Neuronal stem cell (in vitro differentiated cells): Measurements from ENCODE around the gene SLC39A11.

Experiments
- DNase-seq: peaks from one replicate; pipeline ENCODE4 v3.0.0-alpha.2; 2013; ENCODE audit warnings: low spot score
- H2AFZ ChIP-seq: one replicate; pipeline ENCODE4 v1.6.1; 2013; ENCODE audit warnings: mild to moderate bottlenecking, low read length, inconsistent platforms
- H2AK5ac ChIP-seq: 2 replicates; pipeline ENCODE4 v1.6.1; 2013; ENCODE audit warnings: low read depth, mild to moderate bottlenecking, inconsistent platforms, low read length, moderate library complexity, mixed read lengths
- H2BK120ac ChIP-seq: 2 replicates; pipeline ENCODE4 v1.6.1; 2013; ENCODE audit warnings: low read depth, mild to moderate bottlenecking, inconsistent platforms, low read length, moderate library complexity, mixed read lengths
- H2BK12ac ChIP-seq: one replicate; pipeline ENCODE4 v1.6.1; 2013; ENCODE audit warnings: low read length, inconsistent platforms
- H2BK15ac ChIP-seq: 2 replicates; pipeline ENCODE4 v1.6.1; 2013; ENCODE audit warnings: mild to moderate bottlenecking, low read length, inconsistent platforms, mixed read lengths
- H2BK5ac ChIP-seq: one replicate; pipeline ENCODE4 v1.6.1; 2013; ENCODE audit warnings: inconsistent platforms, mild to moderate bottlenecking, low read length, moderate library complexity
- H3K14ac ChIP-seq: one replicate; pipeline ENCODE4 v1.6.1; 2013; ENCODE audit warnings: low read length, inconsistent platforms
- H3K18ac ChIP-seq: 2 replicates; pipeline ENCODE4 v1.6.1; 2013; ENCODE audit warnings: low read length, inconsistent platforms
- H3K23ac ChIP-seq: 2 replicates; pipeline ENCODE4 v1.6.1; 2013; ENCODE audit warnings: low read depth, mild to moderate bottlenecking, mixed read lengths, low read length, inconsistent platforms; ENCODE audit not compliant: poor library complexity
- H3K27ac ChIP-seq: replicated peaks from 3 replicates; pipeline ENCODE4 v1.5.1; 2013; ENCODE audit warnings: low read length, inconsistent platforms
- H3K27me3 ChIP-seq, 3 experiments: 2 replicates each; pipeline ENCODE4 v1.6.1; 2013; ENCODE audit warnings: low read length in 3 of 3, mild to moderate bottlenecking in 2 of 3, inconsistent platforms in 1 of 3, low read depth in 1 of 3, mixed read lengths in 1 of 3, moderate library complexity in 1 of 3; ENCODE audit not compliant: control insufficient read depth in 3 of 3, insufficient read depth in 3 of 3
- H3K36me3 ChIP-seq, 2 donors: replicated peaks in 1 of 2; 2 replicates each; pipeline ENCODE4 v1.6.1; 2013; ENCODE audit warnings: low read length in 2 of 2; ENCODE audit not compliant: control insufficient read depth in 2 of 2, insufficient read depth in 2 of 2
- H3K4ac ChIP-seq: 2 replicates; pipeline ENCODE4 v1.6.1; 2013; ENCODE audit warnings: inconsistent platforms, mild to moderate bottlenecking, low read length, moderate library complexity
- H3K4me1 ChIP-seq, 2 donors: 1 replicate in 1 of 2; 2 replicates in 1 of 2; pipeline ENCODE4 v1.6.1; 2013; ENCODE audit warnings: low read length in 2 of 2, low read depth in 1 of 2; ENCODE audit not compliant: control insufficient read depth in 2 of 2, insufficient read depth in 1 of 2
- H3K4me2 ChIP-seq: one replicate; pipeline ENCODE4 v1.6.1; 2013; ENCODE audit warnings: mild to moderate bottlenecking, low read length, inconsistent platforms; ENCODE audit not compliant: insufficient read depth, poor library complexity, severe bottlenecking
- H3K4me3 ChIP-seq, 2 donors: 2 replicates each; pipeline ENCODE4 v1.5.1; 2013; ENCODE audit warnings: low read length in 2 of 2, mild to moderate bottlenecking in 2 of 2, inconsistent platforms in 1 of 2, moderate library complexity in 1 of 2
- H3K79me1 ChIP-seq: one replicate; pipeline ENCODE4 v1.6.1; 2013; ENCODE audit warnings: low read depth, mild to moderate bottlenecking, inconsistent platforms, low read length, moderate library complexity
- H3K9ac ChIP-seq: one replicate; pipeline ENCODE4 v1.6.1; 2013; ENCODE audit warnings: mild to moderate bottlenecking, low read depth, low read length, inconsistent platforms; ENCODE audit not compliant: poor library complexity
- H3K9me3 ChIP-seq, 2 donors: replicated peaks in 1 of 2; 2 replicates each; pipeline versions ENCODE3 to v1.6.1; 2013; ENCODE audit warnings: low read length in 2 of 2, mild to moderate bottlenecking in 2 of 2, inconsistent platforms in 1 of 2, low read depth in 1 of 2, mixed read lengths in 1 of 2, moderate library complexity in 1 of 2; ENCODE audit not compliant: control insufficient read depth in 2 of 2, insufficient read depth in 1 of 2
- H4K8ac ChIP-seq: one replicate; pipeline ENCODE4 v1.6.1; 2013; ENCODE audit warnings: low read depth, mild to moderate bottlenecking, inconsistent platforms, low read length, moderate library complexity
- H4K91ac ChIP-seq: one replicate; pipeline ENCODE4 v1.6.1; 2013; ENCODE audit warnings: low read length, low read depth, mild to moderate bottlenecking, inconsistent platforms; ENCODE audit not compliant: poor library complexity
- WGBS, 2 donors: extraction: QIAGEN DNeasy Blood & Tissue Kit; methylation state at CpG; one replicate each; pipeline ENCODE4 v1.1.7; 2013; ENCODE audit warnings: missing lambda C conversion rate in 2 of 2, mixed read lengths in 1 of 2; ENCODE audit not compliant: insufficient read length in 2 of 2, insufficient replicate concordance in 1 of 2; ENCODE audit errors: extremely low coverage in 2 of 2; 5-methylcytosine and 5-hydroxymethylcytosine counted together

SLC39A11 gene

GRCh38 chr17:72810991-72811508, 281.4 kb downstream of the SLC39A11 start:
- no peak for DNase-seq
- Histone ChIP-seq H2BK5ac (no peak overlapping the region), H4K8ac (no peak overlapping the region), H4K91ac (no peak overlapping the region), H3K4me2 (no peak overlapping the region), H3K14ac (no peak overlapping the region), H3K9ac (no peak overlapping the region), H3K9me3 (peaks cover 0 to 5% of the 10 kb centered on the region in 2 donors), H2AK5ac (no peak overlapping the region), H3K27ac (no peak overlapping the region), H3K27me3 (no peaks in the 10 kb centered on the region), H3K36me3 (no peaks in the 10 kb centered on the region), H3K79me1 (no peaks in the 10 kb centered on the region), H3K4me1 (no peaks in the 10 kb centered on the region), H2BK15ac (no peak overlapping the region), H2AFZ (no peak overlapping the region), H2BK120ac (no peak overlapping the region), H3K23ac (no peak overlapping the region), H2BK12ac (no peak overlapping the region), H3K18ac (no peak overlapping the region), H3K4ac (no peak overlapping the region), H3K4me3 (no peak overlapping the region)
- no CpG with 5 or more reads among the region's 1 CpG for WGBS, 2 donors

- H2BK15ac ChIP-seq = no peak overlapping the region
- no CpG with 5 or more reads among the region's 5 CpGs for WGBS, 2 donors
- peaks cover 0 to 2% of the 10 kb centered on the region in 2 donors for H3K4me1 ChIP-seq
- H2AK5ac ChIP-seq = no peak overlapping the region
- no peak overlapping the region for H3K9ac ChIP-seq
- no peak overlapping the region for H3K14ac ChIP-seq
- H3K9me3 ChIP-seq = peaks cover 0 to 2% of the 10 kb centered on the region in 2 donors
- H2AFZ ChIP-seq = no peak overlapping the region
- no peak overlapping the region for H3K4me2 ChIP-seq
- H2BK120ac ChIP-seq = no peak overlapping the region
- no peak overlapping the region for H3K27ac ChIP-seq
- no peak overlapping the region for H3K4ac ChIP-seq
- H3K23ac ChIP-seq = no peak overlapping the region
- no peak for DNase-seq
- H2BK12ac ChIP-seq = no peak overlapping the region
- H3K79me1 ChIP-seq = no peaks in the 10 kb centered on the region
- no peak overlapping the region for H2BK5ac ChIP-seq
- no peaks in the 10 kb centered on the region for H3K36me3 ChIP-seq
- no peak overlapping the region for H4K91ac ChIP-seq
- H3K18ac ChIP-seq = no peak overlapping the region
- no peak overlapping the region for H4K8ac ChIP-seq
- no peak overlapping the region for H3K4me3 ChIP-seq
- no peaks in the 10 kb centered on the region for H3K27me3 ChIP-seq
These were observed 286.5 kb downstream of the SLC39A11 start for GRCh38 chr17:72806011-72806410.

GRCh38 chr17:72804949-72805707, 287.4 kb downstream of the SLC39A11 start:
- no peak overlapping the region for H3K4me2 ChIP-seq
- no peak overlapping the region for H3K4ac ChIP-seq
- no peak overlapping the region for H2AK5ac ChIP-seq
- no peaks in the 10 kb centered on the region for H3K9me3 ChIP-seq
- H3K23ac ChIP-seq = no peak overlapping the region
- peaks cover 0 to 2% of the 10 kb centered on the region in 2 donors for H3K4me1 ChIP-seq
- no peak overlapping the region for H3K14ac ChIP-seq
- no peak overlapping the region for H2BK5ac ChIP-seq
- DNase-seq = no peak
- no peak overlapping the region for H4K8ac ChIP-seq
- H2BK120ac ChIP-seq = no peak overlapping the region
- H2BK12ac ChIP-seq = no peak overlapping the region
- H3K18ac ChIP-seq = no peak overlapping the region
- H3K79me1 ChIP-seq = no peaks in the 10 kb centered on the region
- H3K36me3 ChIP-seq = no peaks in the 10 kb centered on the region
- no peak overlapping the region for H2AFZ ChIP-seq
- H4K91ac ChIP-seq = no peak overlapping the region
- H3K27me3 ChIP-seq = no peaks in the 10 kb centered on the region
- no peak overlapping the region for H3K9ac ChIP-seq
- no peak overlapping the region for H3K27ac ChIP-seq
- H2BK15ac ChIP-seq = no peak overlapping the region
- no CpG with 5 or more reads among the region's 9 CpGs for WGBS, 2 donors
- H3K4me3 ChIP-seq = peak overlapping the region in 1 of 2 donors; percentile 63

- peaks cover 0 to 7% of the 10 kb centered on the region in 2 donors for H3K9me3 ChIP-seq
- H4K8ac ChIP-seq = no peak overlapping the region
- H3K79me1 ChIP-seq = no peaks in the 10 kb centered on the region
- no peak for DNase-seq
- no peak overlapping the region for H3K14ac ChIP-seq
- H2BK15ac ChIP-seq = no peak overlapping the region
- no peak overlapping the region for H2BK12ac ChIP-seq
- H3K9ac ChIP-seq = no peak overlapping the region
- no peak overlapping the region for H3K18ac ChIP-seq
- no CpG with 5 or more reads among the region's 8 CpGs for WGBS, 2 donors
- H3K27ac ChIP-seq = no peak overlapping the region
- H3K4ac ChIP-seq = no peak overlapping the region
- no peak overlapping the region for H3K23ac ChIP-seq
- H3K4me3 ChIP-seq = no peak overlapping the region
- H3K4me1 ChIP-seq = peaks cover 0 to 2% of the 10 kb centered on the region in 2 donors
- H4K91ac ChIP-seq = no peak overlapping the region
- no peak overlapping the region for H3K4me2 ChIP-seq
- H2AFZ ChIP-seq = no peak overlapping the region
- no peaks in the 10 kb centered on the region for H3K27me3 ChIP-seq
- no peaks in the 10 kb centered on the region for H3K36me3 ChIP-seq
- H2BK120ac ChIP-seq = no peak overlapping the region
- H2AK5ac ChIP-seq = no peak overlapping the region
- H2BK5ac ChIP-seq = no peak overlapping the region
These were observed 289.8 kb downstream of the SLC39A11 start for GRCh38 chr17:72802726-72803125.
